ENCODE data around the gene ABHD12B.

ABHD12B gene

DNA sequence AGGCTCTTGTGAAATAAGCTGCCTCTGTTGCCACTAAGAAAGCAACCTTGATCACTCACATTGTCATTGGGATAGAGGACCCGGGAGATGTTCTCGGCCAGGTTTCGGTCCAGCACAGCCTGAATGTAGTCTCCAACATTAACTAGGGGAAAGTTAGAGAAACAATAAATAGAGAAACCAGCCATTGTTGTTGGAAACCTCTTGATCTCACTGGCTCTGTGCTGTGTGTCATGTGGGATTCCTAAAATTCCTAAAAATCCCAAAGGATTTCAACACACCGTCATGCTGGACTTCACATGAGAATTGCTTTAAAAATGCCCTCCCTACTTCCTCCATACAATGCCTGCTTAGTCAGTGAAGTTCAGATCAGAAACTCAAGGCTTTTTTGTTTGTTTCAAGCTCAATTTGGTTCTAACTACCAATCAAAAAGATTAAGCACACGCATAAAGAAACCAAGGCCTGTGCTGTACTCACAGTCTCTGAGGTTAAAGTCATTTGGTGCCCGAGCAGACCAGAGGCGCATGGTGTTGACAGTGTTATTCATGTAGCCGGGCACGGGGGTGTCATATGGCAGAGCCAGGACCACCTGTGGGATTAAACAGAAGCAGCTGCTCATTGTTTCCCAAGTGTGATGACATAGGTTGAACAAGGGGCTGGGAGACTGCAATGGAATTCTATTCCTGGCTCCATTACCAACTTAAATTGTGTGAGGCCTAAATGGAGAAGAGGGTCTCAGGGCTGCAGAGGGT is 48.8 kb downstream of the ABHD12B start:
- H3K4me3 ChIP-seq (ENCODE audit: low read length) = no peak overlapping the region
- peak; percentile 64 for DNase-seq (ENCODE audit: low read depth)
- TF ChIP-seq, protein P1, sequence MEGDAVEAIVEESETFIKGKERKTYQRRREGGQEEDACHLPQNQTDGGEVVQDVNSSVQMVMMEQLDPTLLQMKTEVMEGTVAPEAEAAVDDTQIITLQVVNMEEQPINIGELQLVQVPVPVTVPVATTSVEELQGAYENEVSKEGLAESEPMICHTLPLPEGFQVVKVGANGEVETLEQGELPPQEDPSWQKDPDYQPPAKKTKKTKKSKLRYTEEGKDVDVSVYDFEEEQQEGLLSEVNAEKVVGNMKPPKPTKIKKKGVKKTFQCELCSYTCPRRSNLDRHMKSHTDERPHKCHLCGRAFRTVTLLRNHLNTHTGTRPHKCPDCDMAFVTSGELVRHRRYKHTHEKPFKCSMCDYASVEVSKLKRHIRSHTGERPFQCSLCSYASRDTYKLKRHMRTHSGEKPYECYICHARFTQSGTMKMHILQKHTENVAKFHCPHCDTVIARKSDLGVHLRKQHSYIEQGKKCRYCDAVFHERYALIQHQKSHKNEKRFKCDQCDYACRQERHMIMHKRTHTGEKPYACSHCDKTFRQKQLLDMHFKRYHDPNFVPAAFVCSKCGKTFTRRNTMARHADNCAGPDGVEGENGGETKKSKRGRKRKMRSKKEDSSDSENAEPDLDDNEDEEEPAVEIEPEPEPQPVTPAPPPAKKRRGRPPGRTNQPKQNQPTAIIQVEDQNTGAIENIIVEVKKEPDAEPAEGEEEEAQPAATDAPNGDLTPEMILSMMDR (conservative IDR thresholded peaks at IDR 0.05; ENCODE audit: low read depth, low read length) = no peak

DNA sequence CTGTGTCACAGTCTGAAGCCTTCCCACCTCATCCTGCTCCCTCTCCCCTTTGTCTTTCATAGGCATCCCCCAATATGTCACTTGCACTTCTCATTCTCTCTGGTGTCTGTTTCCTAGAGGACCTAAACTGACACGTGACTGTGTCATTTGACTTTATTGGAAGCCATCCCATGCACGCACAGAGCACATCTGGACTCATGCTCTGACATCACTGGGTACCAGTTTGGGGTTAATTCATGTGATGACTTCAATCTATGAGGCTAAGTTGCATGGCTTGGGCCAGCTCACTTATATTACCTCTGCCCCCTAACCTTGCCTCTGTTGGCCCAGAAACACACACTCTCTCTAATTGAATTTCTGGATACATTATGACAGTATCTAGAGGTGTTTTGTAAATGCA is 51.0 kb downstream of the ABHD12B start:
- DNase-seq (ENCODE audit: low read depth) = no peak
- H3K4me3 ChIP-seq (ENCODE audit: low read length) = no peak overlapping the region
- TF ChIP-seq, protein P1 (conservative IDR thresholded peaks at IDR 0.05; ENCODE audit: low read depth, low read length) = no peak

DNA sequence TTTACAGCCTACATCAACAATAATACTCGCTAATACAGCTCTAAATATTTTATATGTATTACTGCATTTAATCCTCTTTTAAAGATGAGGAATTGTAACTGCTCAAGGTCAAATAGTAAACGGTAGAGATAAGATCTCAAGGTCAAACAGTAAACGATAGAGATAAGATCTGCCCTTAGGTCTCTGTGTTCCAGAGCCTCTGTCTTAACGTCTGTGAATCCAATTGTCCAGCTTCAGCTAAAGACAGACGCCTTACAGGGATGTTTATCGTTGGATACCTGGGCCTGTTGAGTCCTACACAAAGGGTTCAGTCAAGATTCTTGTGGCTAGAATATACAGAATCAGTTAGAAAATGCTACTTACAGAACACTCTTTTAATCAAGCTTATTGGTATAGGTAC is 52.4 kb downstream of the ABHD12B start:
- no peak for DNase-seq (ENCODE audit: low read depth)
- TF ChIP-seq, protein P1 (conservative IDR thresholded peaks at IDR 0.05; ENCODE audit: low read depth, low read length) = no peak
- H3K4me3 ChIP-seq (ENCODE audit: low read length) = no peak overlapping the region

DNA sequence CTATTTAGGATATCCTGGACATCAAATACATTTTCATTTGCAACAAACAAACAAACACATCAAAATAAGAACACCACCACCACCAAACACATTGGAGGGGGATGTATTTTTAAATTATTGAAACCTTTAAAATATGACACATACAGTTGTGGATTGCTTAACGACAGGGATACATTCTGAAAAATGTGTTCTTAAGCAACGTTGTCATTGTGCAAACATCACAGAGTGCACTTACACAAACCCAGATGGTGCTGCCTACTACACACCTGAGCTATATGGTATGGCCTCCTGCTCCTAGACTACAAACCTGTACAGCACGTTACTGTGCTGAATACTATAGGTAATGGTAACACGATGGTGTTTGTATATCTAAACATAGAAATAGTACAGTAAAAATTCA is 53.0 kb downstream of the ABHD12B start:
- no peak for DNase-seq (ENCODE audit: low read depth)
- TF ChIP-seq, protein P1 (conservative IDR thresholded peaks at IDR 0.05; ENCODE audit: low read depth, low read length) = no peak
- H3K4me3 ChIP-seq (ENCODE audit: low read length) = no peak overlapping the region

DNA sequence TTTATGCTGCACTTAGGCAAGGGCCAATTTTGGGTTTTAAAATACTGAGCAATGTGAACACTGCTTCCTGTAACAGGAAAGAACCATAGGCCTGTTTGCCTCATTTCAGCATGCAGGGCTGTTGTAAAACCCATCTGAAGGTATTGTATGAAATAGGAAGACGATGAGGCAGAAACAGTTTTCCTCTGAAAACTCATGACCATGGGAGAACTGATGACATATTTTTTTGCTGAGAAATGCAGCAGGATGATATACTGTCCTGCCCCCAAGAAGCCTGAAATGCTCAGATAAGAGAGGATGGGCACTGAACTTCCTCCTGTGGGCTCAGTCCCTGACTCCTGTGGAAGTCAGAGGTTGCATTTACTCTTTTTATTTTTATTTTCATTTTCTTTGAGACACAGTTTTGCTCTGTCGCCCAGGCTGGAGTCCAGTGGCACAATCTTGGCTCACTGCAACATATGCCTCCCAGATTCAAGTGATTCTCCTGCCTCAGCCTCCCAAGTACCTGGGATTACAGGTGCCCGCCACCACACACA is 55.1 kb downstream of the ABHD12B start:
- DNase-seq (ENCODE audit: low read depth) = no peak
- no peak overlapping the region for H3K4me3 ChIP-seq (ENCODE audit: low read length)
- TF ChIP-seq, protein P1 (conservative IDR thresholded peaks at IDR 0.05; ENCODE audit: low read depth, low read length) = no peak

DNA sequence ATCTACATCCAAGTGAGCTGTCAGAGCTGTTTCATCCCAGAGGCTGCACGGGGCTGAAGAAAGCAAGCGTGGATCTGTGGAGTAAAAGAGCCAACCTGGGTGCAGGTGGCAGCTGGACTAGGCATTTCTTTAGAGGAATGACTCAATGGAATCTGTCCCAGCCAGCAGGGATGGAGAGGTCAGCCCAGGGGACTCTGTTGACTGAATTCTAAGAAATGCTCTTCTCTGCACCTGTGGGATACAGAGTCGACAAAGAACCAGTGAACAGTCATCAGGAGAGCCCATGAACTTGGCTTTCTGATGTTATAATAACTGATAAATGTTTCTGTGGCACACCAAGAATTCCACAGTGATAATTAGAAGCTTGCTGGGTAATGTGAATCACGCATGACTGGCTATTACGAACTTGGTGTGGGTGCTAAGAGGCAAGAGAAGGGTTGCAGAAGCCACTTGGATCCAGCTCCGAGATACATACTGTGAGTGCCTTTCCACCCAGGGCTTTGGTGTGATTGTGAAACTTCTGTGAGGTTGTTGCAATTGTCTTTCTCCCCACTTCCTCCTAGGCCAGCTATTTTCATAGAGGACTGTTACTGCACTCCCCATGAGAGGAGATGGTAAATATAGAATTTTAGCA is 56.3 kb downstream of the ABHD12B start:
- TF ChIP-seq, protein P1 (conservative IDR thresholded peaks at IDR 0.05; ENCODE audit: low read depth, low read length) = no peak
- no peak for DNase-seq (ENCODE audit: low read depth)
- no peak overlapping the region for H3K4me3 ChIP-seq (ENCODE audit: low read length)

DNA sequence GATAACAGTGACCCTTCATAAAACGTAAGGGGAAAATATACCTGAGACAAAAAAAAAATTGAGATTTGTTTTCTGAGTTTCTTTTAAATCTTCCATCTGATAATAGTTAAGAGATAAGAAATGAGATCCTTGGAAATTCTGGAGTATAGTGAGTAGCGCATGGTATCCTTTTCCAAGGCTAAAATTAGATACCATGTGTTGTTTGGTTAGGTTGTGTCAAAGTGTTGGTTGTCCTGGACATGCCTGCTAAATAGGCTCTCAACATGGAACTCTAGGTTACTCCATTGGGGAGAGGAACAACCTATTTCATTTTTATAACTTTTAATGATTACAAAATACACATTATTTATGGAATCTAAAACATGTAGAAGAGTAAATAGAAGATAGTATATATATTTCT is 57.7 kb downstream of the ABHD12B start:
- TF ChIP-seq, protein P1 (conservative IDR thresholded peaks at IDR 0.05; ENCODE audit: low read depth, low read length) = no peak
- no peak overlapping the region for H3K4me3 ChIP-seq (ENCODE audit: low read length)
- DNase-seq (ENCODE audit: low read depth) = no peak
